Stimulated activated CD8-positive, alpha-beta memory T cell treated with anti-CD3 and anti-CD28 coated beads, Interleukin-12 subunit alpha, Interleukin-12 subunit beta, amount 100 ng/mL, for 4 hours (primary cell): ENCODE results near the gene IRF8.
"Not testable (repeated sequence)": the region's sequence is repeated elsewhere in the genome, so short reads cannot be mapped to it uniquely, and the experiment has no call there.

Source experiments
- DNase-seq: peaks from one replicate; pipeline ENCODE4 v3.0.0-alpha.2; 2020; ENCODE audit warnings: low read depth

IRF8 gene

DNA sequence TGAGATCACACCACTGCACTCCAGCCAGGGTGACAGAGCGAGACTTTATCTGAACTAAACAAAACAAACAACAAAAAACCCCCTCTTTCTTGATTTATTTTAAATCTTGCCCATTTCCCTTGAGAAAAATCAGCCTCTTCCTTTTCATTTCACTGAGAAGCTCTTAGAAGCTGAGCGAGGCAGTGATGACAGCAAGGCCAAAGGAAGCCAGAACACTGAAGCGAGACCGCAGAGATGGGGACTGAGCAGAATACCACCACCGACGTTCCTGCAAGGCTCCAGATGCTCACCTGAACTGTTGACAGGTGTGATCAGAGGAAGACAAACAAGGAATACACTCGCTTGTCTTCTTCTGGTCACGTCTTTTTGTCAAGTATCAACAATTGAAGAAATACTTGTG, 30.5 kb upstream of the IRF8 start:
- no peak for DNase-seq

DNA sequence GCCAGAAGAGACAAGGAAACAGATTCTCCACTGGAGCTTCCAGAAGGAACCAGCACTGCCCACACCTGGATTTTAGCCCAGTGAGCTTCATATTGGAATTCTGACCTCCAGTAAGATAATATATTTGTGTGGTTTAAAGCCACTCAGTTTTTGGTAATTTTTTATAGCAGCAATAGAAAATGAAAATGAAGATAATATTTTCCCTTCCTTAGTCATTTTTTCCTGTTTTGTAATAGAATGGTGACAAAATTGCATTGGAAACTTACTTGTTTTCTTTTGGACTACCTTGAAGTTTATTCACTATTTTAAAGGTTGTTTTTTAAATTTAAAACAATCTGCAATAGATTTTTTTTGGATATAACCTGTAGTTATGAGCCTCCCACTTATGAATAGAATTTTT, 29.8 kb upstream of the IRF8 start:
- no peak for DNase-seq

GRCh38 chr16:85869785-85870558, 29.0 kb upstream of the IRF8 start:
- no peak for DNase-seq

DNA sequence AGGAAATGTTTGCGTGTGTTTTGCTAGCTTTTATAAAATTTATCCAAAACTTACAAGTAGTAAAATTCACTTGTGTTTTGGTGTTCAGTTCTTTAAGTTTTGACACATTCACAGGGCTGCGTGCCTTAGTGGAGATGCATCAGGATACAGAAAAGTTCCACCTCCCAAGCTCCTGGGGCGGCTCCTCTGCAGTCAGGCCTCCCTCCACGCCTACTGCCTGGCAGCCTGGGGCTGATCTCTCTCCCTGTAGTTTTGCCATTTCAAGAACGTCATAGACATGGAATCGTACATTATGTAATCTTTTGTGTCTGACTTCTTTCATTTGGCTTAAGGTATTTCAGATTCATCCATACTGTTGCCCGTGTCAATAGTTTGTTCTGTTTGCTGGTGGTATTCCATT, 27.2 kb upstream of the IRF8 start:
- DNase-seq, result no peak

GRCh38 chr16:85872734-85873133, 26.2 kb upstream of the IRF8 start:
- DNase-seq, result no peak

GRCh38 chr16:85873153-85873552, 25.8 kb upstream of the IRF8 start:
- DNase-seq, result no peak

DNA sequence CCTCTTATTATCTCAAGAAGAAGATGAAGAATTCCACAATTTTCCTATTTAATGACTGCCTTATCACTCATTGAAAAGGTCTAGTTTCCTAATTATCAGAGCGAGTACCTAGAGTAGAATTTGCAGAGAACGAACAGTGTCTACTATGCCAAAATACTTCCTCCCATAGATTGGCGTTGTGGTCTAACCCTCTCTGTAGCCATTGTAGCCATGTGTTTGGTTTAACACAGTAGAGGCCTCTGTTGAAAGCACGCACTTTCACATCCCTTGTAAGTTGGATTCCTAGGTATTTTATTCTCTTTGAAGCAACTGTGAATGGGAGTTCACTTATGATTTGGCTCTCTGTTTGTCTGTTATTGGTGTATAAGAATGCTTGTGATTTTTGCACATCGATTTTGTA, 24.9 kb upstream of the IRF8 start:
- not testable (repeated sequence) for DNase-seq

DNA sequence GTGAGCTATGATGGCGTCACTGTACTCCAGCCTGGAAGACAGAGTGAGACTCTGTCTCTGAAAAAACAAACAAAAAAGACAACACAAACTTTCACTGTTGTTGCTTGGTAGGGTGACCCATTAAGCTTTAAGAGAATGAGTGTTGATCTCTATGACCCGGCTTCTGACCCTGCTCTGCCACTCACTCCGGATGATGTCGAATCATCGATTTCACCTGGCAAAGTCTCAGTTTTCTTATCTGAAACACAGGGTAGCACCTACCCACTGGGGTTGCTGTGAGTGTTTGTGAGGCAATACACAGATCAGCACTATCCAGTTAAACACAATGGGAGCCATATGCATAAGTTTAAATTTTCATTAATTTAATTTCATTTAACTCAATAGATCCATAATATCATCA, 20.6 kb upstream of the IRF8 start:
- no peak for DNase-seq

DNA sequence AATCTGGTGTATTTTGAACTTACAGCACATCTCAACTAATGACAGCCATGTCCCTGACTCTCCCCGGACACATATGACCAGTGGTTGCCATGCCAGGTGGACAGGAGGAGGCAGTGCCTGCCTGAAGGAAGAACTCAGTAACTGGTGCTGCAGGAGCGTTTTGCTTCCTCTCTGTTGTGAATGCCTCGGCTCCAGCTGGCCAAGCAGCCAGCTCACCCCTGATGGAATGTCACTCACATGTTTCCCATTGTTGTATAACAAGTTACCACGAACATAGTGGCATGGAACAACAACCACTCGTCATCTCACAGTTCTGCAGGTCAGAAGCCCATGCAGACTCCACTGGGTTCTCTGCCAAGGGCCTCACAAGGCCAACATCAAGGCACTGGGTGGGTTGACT, 20.1 kb upstream of the IRF8 start:
- DNase-seq, result no peak

DNA sequence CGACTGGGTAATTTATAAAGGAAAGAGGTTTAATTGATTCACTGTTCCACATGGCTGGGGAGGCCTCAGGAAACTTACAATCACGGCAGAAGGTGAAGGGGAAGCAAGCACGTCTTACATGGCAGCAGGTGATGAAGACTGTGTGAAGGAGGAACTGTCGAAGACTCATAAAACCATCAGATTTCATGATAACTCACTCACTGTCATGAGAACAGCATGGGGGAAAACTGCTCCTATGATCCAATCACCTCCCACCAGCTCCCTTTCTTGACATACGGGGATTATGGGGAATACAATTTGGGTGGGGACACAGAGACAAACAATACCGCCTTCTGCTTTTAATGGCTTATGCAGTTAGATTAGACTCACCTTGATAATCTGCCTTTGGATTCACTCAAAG, 19.4 kb upstream of the IRF8 start:
- no peak for DNase-seq

- no peak for DNase-seq
Measured at GRCh38 chr16:85879975-85880831, 18.8 kb upstream of the IRF8 start.

- no peak for DNase-seq
Measured at GRCh38 chr16:85880861-85881260, 18.1 kb upstream of the IRF8 start.

DNA sequence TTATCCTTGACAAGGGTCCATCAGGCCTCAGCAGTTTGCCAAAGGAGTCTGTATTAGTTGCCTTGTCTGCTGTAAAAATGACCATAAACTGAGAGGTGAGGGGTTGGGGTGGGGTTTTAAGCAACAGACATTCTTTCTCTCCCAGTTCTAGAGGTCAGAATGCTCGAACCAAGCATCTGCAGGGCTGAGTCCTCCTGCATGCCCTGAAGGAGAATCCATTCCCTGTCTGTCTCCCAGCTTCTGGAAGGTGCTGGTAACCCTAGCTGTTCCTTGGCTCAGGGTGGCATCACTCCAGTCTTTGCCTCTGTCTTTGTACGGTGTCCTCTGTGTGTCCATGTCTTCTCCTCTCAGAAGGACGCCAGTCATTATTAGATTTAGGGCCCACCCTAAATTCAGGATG, 17.5 kb upstream of the IRF8 start:
- no peak for DNase-seq

- DNase-seq, result no peak
Measured at GRCh38 chr16:85882181-85882810, 16.7 kb upstream of the IRF8 start.

DNA sequence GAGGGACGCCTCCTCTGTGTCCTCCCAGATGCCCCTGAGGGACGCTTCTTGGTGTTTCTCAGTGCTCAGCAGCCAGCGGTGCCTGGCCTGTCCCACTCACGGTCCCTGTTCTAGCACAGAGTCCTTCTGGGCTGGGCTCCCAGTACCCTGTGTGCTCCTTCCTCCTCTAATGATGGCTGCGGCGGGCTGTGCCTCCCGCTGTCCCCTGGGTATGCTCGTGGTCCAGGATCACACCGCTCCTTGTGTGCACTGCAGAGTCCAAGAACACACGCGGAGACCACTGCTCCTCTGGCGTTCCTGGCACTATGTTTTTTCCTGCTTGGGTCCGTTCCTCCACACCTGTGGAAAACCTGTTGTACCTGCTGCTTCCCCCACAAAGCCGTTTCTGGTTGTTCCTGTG, 15.1 kb upstream of the IRF8 start:
- DNase-seq, result no peak

DNA sequence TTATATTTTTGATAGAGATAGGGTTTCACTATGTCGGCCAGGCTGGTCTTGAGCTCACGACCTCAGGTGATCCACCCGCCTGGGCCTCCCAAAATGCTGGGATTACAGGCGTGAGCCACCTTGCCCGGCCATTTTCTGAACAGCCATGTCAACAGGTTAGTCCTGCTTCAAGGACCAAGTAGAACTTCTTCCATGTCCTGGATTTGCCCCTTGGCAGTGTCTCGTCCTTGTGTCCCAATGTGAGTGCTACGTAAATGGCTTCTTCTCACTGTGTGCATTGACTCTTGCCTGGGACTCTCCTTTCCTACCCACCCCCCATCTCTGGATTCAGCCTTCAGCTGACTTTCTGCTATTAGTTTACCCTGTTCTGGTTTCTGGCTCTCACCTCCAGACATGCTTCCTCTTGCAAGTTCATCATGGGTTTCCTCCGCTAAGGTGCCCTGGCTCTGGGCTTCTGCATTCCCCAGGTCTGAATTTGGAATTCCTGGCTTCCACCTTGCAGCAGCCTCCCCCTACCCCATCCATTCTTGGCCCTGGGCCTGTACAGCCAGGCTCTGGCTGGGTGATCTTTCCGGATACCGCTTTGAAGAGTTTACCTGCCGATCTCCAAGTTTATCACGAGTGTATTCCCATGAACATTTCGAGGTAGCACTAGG, 14.0 kb upstream of the IRF8 start:
- no peak for DNase-seq

GRCh38 chr16:85885537-85885936, 13.4 kb upstream of the IRF8 start:
- no peak for DNase-seq

GRCh38 chr16:85888405-85889331, 10.3 kb upstream of the IRF8 start:
- no peak for DNase-seq

DNA sequence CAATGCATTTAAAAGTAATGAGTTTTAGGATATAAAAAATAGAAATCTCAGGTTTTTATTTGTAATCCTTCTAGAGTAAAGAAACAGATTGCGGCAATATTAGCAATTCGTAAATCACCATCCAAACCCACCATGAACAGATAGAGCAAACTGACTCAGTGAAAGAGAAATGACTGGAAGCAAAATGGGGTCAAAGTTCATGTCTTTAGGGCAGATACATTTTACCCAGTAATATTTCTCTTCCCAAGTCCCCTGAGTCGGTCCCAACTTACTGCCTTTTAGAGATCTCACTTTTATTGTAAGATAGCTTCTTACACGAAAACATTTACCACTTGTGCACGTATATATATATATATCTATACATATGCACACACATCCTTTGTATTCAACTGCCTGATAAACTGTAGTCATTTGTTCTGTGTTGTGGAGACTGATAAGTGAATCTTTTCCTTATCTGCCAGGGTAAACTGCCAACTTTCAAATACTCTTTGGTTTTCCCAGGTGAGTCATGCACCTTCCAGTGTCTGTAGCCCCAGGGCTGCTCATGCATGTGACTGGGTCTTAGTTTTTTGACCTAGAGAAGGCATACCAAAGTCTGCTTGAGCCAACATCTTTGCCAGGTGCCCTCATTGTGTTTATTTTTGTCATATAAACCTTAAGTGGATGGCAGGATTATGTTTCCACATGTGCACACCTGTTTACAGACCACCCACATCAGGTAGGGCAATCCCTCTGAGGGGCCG, 7.8 kb upstream of the IRF8 start:
- no peak for DNase-seq

DNA sequence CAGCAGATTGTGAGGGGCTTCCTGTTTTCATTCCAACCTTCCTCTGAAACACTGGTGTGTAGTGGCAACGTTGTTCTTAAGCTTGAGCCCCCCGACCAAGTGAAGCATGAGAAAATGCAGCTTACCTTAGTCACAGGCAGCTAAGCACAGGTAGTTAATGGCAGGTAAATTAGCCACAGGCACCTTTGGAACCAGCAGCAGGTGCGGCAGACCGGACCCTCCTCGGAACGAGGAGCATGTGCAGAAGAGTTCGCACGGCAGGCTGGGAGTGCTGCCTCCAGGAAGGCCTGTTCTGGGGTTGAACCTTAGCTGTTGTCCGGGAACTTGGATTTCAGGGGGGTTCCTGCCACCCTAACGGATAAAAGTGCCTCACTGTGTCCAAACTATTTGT, 7.2 kb upstream of the IRF8 start:
- no peak for DNase-seq

GRCh38 chr16:85892760-85893159, 6.2 kb upstream of the IRF8 start:
- DNase-seq, result no peak
